HG03064 (cell line): ENCODE measurements around the gene ZNG1A.
"Not testable (repeated sequence)": the region's sequence is repeated elsewhere in the genome, so short reads cannot be mapped to it uniquely, and the experiment has no call there.

ENCODE experiments used
- ATAC-seq: cut with Tn5 transposase; IDR thresholded peaks from one replicate; pipeline ENCODE4 v1.9.1; 2021; ENCODE audit warnings: low read depth; ENCODE audit not compliant: unreplicated experiment

Gene ZNG1A

DNA sequence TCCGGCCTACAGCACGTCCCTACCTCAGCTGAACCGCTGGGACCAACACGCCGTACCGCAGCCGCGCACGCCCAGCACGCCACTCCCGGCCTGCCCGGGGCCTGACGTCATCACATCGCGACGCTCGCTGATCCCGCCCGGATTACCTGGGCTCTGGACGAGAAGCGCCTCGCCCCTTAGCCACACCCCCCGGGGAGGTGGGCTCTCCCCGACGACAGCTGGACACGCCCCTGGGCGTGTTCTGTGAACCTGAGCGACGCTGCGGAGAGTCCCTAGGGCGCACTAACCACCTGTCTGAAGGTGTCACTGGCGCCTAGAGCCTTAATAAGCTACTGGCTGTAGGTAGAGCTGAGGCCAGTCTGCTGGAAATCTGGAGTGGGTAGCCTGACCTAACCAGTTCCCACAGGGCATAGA is at the start of gene ZNG1A:
TSS of gene ZNG1A (minus strand) at position 87 of the 414 bp plus-strand sequence. CDS start 87 bp downstream, outside the sequence.
- ATAC-seq, result not testable (repeated sequence)

- ATAC-seq, result no peak
Measured at GRCh38 chr9:227860-228259, 49.0 kb upstream of the ZNG1A start.

DNA sequence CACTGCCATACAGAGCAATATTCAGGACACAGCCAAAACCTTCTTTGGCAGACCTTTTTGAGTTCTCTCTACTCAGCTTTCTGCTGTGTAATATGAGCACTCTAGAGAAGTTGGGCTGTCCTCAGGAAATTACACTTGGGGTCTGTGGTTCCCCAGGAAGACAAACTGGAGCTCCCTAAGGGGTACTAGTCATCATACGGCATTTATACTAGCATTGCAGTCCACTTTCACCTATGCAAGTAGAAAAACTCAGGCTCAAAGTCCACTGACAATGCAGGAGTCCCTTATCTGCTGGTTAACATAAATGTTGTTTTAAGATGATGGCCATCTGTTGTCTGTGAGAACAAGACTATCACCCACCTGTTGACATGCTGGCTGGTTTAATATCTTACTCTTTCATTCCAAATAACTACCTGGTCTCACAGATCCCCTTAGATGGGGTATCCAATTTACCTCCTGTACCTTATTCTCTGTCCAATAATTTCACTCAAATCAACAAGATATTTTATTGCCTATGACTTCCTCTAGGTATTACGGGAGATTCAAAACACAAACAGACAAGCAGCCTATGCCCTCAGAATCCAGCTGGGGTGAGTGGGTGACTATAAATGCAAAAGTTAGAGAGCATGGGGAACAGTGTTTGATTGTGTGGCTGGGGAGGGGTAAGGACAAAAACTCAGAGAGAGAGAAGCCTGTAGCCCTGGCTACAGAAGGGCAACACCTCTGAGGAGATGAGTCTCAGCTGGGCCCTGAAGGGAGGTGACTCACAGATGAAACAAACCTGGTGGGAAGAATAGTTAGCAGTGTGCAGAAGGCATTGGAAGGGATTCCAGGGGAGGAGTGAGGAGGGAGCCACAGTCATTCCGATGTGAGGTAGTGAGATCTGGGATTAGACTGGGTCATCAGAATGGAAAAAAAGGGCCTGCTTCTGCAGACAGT is 46.0 kb upstream of the ZNG1A start:
- no peak for ATAC-seq

- ATAC-seq, result no peak
Measured at GRCh38 chr9:224026-224425, 45.2 kb upstream of the ZNG1A start.

DNA sequence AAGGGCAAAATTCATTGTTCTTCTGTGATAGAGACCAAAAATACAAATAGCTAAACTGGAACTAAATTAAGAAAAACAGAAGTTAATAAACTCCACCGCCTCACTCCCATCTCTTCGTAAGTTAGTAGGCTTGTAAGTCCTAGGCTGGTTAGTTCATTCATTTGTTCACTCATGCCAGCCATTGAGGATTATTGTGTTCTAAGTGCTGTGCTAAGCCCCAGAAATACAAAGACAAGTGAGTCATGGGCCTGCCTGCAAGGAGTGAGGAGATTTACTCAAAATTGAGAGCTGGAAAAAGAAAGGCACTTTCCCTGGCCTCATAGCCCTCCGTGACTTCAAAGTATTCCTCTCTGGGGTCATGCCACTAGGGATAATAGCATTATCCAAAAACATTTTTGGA is 44.3 kb upstream of the ZNG1A start:
- no peak for ATAC-seq

DNA sequence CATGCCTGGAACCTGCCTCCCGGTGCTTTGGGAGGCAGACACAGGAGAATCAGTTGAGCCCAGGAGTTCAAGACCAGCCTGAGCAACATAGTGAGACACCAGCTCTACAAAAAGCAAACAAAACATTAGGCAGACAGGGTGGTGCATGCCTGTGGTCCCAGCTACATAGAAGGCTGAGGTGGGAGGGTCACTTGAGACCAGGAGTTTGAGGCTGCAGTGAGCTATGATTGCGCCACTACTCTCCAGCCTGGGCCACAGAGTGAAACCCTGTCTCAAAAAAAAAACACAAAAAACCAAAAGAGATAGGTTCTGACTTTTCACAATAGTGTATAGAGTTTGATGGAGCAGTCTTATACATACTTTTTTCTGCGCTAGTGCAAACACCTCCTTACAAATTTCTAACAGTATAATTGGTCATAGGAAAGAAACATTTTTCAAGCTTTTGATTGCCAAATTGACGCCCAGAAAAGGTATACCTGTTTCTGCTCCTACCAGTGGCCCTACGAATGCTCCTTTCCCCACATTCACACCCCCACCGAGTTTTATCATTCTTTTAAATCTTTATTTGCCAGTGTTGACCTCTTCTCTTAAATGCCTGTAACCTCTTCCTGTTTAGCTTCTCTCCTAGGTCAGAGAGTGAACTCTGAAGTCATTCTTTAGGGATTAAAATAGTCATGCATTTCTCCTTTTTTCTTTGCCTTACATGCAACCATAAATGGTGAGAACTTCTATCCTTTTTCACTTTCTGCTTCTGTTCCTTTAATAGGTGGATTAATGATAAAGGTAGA is 43.3 kb upstream of the ZNG1A start:
- no peak for ATAC-seq

DNA sequence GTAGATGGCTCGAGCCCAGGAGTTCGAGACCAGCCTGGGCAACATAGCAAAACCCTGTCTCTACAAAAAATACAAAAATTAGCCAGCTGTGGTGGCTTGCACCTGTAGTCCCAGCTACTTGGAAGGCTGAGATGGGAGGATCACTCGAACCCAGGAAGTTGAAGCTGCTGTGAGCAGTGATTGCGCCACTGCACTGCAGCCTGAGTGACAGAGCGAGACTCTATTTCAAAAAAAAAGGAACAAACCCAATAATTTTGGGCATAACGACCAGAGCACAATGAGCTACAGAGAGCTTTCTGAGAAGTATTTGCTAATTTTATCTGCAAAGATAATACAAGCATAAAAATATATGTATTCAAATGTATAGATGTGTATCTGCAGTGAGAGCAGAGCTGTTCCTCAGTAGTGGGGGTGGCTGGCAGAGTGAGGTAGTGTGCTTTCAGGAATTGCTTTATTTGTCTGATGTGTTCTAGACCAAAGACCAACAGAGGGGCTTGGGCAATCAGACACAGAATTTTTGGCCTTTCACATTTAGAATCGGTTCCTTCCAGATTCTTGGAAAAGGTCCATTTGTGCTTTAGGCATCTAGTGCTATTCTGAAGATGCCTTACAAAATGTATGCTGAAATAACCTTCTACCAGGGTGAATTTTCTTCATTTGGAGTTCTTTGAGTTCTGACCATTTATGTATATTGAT is 41.0 kb upstream of the ZNG1A start:
- no peak for ATAC-seq

DNA sequence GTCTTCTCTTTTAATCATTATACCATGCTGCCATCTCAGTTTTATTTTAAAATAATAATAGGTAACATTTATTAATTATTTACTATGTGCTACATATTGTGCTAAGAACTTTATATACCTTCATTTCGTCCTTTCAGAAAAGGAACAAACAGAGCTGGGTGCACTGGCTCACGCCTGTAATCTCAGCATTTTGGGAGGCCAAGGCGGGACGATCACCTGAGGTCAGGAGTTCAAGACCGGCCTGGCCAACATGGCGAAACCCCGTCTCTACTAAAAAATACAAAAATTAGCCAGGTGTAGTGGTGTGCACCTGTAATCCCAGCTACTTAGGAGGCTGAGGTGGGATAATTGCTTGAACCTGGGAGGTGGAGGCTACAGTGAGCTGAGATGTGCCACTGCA is 40.2 kb upstream of the ZNG1A start:
- ATAC-seq, result not testable (repeated sequence)

GRCh38 chr9:217950-218349 is 39.1 kb upstream of the ZNG1A start:
- no peak for ATAC-seq

DNA sequence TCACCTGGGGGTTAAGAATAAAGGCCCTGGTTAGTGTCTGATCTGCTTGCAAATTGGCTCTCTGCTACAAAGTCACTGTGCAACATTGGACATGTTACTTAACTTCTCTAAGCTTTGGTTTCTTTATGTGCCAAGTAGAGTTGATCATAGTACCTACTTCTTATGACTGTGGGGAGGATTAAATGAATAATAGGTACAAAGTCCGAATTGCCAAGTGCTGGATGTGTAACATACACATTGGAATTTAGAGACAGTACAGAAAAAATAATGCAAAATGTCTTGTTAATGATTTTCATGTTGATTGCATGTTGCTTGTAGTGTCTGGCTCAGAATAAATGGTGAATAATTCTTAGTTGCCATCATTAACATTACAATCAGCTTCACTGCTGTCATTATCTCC is 38.0 kb upstream of the ZNG1A start:
- ATAC-seq, result no peak

- ATAC-seq, result no peak
Measured at GRCh38 chr9:215631-216155, 36.8 kb upstream of the ZNG1A start.

GRCh38 chr9:214648-215493 is 36.0 kb upstream of the ZNG1A start, which contains the start of gene DOCK8:
DOCK8 (plus strand) TSS chr9:214865; CDS start chr9:214977, 112 bp downstream.
- ATAC-seq, result peak; percentile 88

DNA sequence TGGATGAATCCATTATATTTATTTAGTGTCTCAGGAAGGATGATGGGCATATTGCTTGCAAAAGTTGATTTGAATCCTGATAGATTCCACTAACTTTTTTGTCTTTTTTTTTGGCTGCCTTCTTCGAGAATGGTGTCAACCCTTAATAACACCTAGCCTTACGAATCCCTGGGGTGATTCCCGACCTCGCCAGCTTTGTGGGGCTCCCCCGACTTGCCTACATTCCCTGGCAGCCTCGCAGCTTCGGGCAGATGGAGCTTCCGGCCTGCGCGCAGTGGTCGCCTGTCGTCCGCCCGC is 35.4 kb upstream of the ZNG1A start:
- ATAC-seq, result no peak

GRCh38 chr9:213901-214300 is 35.0 kb upstream of the ZNG1A start:
- ATAC-seq, result not testable (repeated sequence)

- ATAC-seq, result no peak
Measured at GRCh38 chr9:212297-212696, 33.4 kb upstream of the ZNG1A start.

- ATAC-seq, result no peak
Measured at GRCh38 chr9:211557-211956, 32.7 kb upstream of the ZNG1A start.

- no peak for ATAC-seq
Measured at GRCh38 chr9:211036-211435, 32.2 kb upstream of the ZNG1A start.

DNA sequence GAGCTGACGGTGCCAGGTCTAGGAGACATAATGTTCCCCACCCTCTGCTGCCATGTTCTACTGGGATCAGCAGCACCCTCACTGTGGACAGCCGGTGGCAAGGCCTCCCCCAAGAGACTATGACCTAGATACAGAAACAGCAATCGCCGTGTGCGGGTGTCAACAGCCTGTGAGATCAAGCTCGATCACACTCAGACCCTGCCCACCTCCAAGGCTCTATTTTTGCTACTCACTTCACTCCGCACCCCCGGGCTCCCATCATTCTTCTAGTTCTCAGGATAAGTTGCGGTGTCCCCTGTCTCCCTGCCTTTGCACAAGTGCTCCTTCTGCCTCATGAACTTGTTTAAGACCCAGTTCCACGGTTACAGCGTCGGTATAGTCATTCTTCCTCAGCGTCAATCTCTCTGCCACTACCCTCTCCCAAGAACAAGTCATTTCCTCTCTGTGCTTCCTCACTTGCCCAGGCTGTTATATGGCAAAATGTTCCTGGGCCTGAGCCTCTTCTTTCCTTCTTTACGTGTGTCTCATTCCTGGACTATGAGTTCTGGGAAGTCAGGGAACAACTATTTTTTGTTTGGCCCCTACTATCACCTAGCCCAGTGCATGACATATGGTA is 30.4 kb upstream of the ZNG1A start:
- no peak for ATAC-seq

GRCh38 chr9:206481-206880 is 27.6 kb upstream of the ZNG1A start:
- no peak for ATAC-seq
